NOMO-1 treated with DMSO at 0.1 percent for 48 hours (cell line): Measurements from ENCODE around the gene RPS6KC1.
"Not testable (repeated sequence)": the region's sequence is repeated elsewhere in the genome, so short reads cannot be mapped to it uniquely, and the experiment has no call there.

ENCODE experiments used
- DNase-seq: peaks from one replicate; lab custom pipeline; 2025; ENCODE audit not compliant: unreplicated experiment; lab: John Stamatoyannopoulos, UW

The RPS6KC1 gene

DNA sequence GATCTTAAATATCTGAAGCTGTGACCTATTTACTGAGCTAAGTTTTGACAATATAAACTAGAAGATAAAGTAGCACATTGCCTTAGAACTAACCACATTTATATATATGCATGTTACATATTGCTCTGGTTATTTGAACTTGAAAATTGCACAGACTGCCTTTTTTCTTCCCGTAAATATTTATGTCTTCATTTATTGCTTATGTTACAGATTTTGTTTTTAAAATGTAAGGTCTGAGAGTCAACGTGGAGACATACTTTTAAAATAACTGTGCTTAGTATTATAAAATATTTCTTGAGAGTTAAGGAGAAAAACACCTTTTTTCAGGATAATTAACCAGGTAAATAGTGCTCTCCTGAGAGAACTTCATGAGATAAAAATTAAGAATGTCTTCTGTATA, 3.1 kb downstream of the RPS6KC1 start:
- DNase-seq = no peak

DNA sequence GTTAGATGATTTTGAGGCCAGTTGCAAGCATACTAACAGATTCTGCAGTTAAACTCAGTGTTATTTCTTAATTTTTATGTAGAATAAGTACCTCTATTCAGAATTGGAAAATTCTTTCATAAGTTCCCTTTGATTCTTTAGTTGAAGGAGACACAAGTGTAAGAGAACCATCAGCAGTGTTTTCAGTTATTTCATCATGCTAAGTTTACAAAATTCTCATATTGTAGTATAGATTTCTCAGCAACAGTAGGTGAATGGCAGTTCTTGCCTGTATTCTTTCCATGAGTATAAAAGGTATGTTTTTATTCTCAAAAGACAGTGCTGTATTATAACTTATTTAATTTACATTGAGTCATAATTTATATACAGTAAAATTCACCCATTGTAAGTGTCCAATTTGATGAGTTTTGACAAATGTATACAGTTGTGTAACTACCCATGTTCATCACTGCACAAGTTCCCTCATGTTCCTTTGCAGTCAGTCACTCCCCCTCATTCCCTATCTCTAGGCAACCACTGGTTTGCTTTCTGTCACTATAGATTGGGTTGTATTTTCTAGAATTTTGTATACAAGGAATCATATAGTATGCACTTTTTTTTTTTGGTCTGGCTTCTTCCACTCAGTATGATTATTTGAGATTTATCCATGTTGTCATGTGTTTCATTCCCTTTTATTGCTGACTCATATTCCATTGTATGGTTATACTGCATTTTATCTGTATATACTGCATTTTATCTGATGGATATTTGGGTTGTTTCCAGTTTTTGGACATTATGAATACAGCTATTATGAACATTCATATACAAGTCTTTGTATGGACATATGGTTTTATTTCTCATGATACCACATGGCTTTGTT, 3.9 kb downstream of the RPS6KC1 start:
- DNase-seq = no peak

GRCh38 chr1:213055767-213056166, 4.7 kb downstream of the RPS6KC1 start:
- no peak for DNase-seq

DNA sequence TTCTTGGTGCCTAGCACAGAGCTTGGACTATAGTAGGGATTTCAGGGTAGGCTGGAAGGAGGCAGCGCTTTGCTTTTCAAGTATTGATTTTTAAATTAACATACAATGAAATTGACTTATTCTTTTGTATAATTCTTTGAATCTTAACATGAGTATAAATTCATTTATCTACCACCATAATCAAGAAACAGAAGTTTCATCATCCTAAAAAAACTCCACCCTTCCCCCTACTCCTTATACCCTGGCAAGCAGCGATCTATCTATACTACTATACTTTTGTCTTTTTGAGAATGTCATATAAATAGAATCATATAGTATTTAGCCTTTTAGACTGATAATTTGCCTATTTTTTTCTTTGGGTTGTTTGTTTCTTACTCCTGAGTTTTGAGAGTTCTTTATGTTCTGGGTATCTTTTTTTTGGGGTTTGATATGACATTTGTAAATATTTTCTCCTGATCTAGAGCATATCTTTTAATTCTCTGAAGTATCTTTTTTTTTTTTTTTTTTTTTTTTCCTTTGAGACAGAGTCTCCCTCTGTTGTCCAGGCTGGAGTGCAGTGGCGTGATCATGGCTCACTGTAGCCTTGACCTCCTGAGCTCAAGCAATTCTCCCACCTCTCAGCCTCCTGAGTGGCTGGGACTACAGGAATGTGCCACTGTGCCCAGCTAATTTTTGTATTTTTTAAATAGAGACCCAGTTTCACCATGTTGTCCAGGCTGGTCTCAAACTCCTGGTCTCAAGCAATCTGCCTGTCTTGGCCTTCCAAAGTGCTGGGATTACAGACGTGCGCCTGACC, 6.4 kb downstream of the RPS6KC1 start:
- no peak for DNase-seq

GRCh38 chr1:213060836-213061235, 9.8 kb downstream of the RPS6KC1 start:
- DNase-seq = no peak

GRCh38 chr1:213061263-213061662, 10.2 kb downstream of the RPS6KC1 start:
- DNase-seq = no peak

DNA sequence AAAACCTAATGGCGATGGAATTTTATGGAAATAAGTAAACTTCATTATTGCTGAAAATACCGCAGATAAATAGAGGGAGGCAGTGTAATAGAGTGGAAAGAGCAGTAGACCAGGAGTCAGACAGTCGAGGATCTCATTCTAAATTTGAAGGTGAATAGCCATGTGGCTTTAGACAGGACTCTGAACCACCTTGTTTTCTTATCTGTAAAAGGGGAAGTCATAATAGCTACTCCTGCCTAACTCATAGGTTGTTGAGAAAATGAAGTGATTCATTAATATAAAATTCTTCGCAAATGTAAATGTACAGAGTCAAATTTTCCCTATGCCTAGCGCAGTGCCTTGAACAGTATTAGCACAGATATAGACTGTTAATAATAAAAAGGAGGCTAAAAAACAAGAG, 14.8 kb downstream of the RPS6KC1 start:
- DNase-seq = no peak

DNA sequence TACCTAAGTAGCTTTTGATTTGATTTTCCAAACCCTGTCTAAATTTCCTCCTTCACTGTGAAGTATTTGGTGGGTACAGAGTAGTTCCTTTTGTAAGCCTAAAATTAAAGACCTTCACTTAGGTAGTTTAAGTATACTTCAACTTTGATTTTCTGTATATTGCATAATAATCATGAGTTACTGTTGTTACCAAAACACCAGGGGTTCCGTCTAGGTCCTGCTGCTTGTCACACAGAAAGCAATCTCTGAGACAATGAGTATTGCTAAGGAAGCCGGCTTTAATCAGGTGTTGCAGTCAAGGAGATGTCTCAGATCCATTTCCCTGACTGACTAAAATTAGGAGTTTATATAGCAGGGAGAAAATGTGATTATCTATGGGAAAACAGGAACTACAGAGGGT, 15.3 kb downstream of the RPS6KC1 start:
- DNase-seq = no peak

DNA sequence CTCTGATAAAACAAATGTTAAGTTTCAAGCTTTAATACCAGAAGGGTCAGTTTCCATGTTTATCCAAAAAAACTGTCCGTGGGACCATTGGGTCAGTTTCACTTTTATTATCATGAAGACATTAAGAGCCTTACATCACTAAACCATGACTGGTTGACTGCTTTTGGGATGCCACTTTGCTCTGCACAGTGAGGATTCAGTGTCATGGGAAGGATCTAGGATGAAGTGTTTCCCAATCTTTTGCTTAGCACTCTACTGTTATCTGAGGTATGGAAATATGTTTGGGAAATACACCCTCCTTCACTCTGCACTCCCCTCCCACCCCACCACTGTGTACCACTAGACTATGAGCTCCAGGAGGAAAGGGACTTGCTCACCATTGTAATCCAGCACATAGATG, 16.3 kb downstream of the RPS6KC1 start:
- no peak for DNase-seq

DNA sequence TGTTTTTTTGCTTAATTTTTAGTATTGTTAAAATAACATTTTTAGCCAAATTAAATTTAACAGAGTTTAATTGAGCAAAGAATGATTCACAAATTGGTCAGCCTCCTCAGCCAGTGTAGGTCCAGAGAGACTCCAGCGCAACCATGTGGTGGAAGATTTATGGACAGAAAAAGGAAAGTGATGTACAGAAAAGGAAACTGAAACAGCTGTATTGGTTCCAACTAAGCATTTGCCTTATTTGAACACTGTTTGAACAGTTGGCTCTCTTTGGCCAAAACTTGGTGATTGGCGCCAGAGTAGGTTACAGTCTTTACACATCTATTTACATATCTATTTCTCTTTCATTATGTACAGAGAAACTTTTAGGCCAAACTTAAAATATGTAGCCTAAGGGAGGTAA, 19.4 kb downstream of the RPS6KC1 start:
- DNase-seq = peak; percentile 77

DNA sequence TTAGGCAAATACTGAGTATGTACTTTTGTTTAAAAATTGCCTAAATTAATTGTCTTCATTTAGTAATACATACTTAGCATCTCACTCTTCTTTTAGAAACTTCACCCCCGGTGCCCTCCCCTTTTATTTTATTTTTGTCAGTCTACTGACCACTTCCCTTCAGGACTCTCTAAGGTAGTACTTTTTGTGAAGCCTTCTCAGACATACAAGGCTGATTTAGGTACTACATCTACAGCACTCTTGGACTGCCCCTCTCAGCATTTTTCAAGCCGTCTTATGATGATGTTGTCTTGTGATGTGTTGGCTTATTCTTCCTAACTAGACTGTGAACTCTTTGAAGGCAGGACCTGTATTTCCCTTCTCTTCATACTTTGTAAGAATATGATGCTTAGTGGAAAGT, 24.7 kb downstream of the RPS6KC1 start:
- DNase-seq = no peak

- no peak for DNase-seq
Measured at GRCh38 chr1:213082420-213083111, 31.5 kb downstream of the RPS6KC1 start.

- no peak for DNase-seq
Measured at GRCh38 chr1:213083112-213083445, 32.0 kb downstream of the RPS6KC1 start.

DNA sequence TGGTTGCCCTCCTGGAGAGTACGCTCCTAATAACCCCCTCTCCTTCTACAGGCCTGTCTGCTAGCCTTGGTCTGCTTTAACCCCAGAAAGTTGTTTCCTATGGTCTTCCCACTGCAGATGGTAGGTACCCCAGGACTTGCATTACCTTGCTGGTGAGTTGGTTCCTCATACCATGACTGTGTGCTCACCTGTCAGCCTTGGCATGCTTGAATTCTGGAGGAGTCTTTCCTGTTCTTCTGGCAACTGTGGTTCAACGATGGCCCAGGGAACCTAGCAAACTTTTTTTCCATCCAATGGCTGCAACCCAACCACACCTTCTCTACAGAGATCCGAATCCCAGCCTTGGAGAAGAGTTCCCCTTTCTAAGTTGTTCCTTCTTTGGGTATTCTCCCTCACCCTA, 36.9 kb downstream of the RPS6KC1 start:
- no peak for DNase-seq

GRCh38 chr1:213089924-213090677, 39.1 kb downstream of the RPS6KC1 start:
- DNase-seq = no peak

GRCh38 chr1:213094446-213094845, 43.4 kb downstream of the RPS6KC1 start:
- DNase-seq = no peak

GRCh38 chr1:213095467-213095866, 44.4 kb downstream of the RPS6KC1 start:
- no peak for DNase-seq

- DNase-seq = no peak
Measured at GRCh38 chr1:213099682-213100399, 48.8 kb downstream of the RPS6KC1 start.

DNA sequence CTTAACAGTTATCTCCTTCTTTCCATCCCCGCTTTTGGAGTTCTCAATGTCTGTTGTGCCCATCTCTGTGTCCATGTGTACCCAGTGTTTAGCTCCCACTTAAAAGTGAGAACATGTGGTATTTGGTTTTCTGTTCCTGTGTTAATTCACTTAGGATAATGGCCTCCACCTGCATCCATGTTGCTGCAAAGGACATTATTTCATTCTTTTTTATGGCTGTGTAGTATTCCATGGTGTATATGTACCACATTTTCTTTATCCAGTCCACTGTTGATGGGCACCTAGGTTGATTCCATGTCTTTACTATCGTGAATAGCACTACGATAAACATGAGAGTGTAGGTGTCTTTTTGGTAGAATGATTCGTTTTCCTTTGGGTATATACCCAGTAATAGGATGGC, 49.5 kb downstream of the RPS6KC1 start:
- not testable (repeated sequence) for DNase-seq
